DND-41 (cell line): Measurements from ENCODE around the gene YTHDC1.
"Not testable (repeated sequence)": the region's sequence is repeated elsewhere in the genome, so short reads cannot be mapped to it uniquely, and the experiment has no call there.

Source experiments
- CTCF ChIP-seq: IDR thresholded peaks from 2 replicates; pipeline ENCODE4 v1.5.1; 2012; ENCODE audit warnings: borderline replicate concordance, low read length, moderate library complexity, mild to moderate bottlenecking; ENCODE audit not compliant: poor library complexity, severe bottlenecking; ENCODE audit errors: extremely low read depth
- EZH2 ChIP-seq: IDR thresholded peaks from 3 replicates; pipeline ENCODE4 v1.6.1; 2012; ENCODE audit warnings: borderline replicate concordance, low read depth, mild to moderate bottlenecking, moderate library complexity, low read length, inconsistent platforms; ENCODE audit not compliant: severe bottlenecking

GRCh38 chr4:68389386-68389913, 39.6 kb upstream of the YTHDC1 start:
- TF ChIP-seq CTCF, EZH2: not testable (repeated sequence)
